HAP-1 (cell line): ENCODE measurements around the gene MLLT10.

Experiments used
- DNase-seq, 2 experiments: peaks; one replicate each; pipeline ENCODE4 v3.0.0-alpha.2; 2016 to 2020; ENCODE audit warnings: low spot score in 2 of 2
- H3K27me3 ChIP-seq: fragments of 250-450 bp; sonication (Bioruptor Pico); 2 replicates; pipeline ENCODE4 v1.5.1; 2020; ENCODE audit warnings: low read depth, mild to moderate bottlenecking, moderate library complexity
- H3K36me3 ChIP-seq: fragments of 250-450 bp; sonication (Bioruptor Pico); replicated peaks from 2 replicates; pipeline ENCODE4 v1.5.1; 2020; ENCODE audit warnings: mild to moderate bottlenecking
- H3K4me1 ChIP-seq: fragments of 250-450 bp; sonication (Bioruptor Pico); 2 replicates; pipeline ENCODE4 v1.5.1; 2020; ENCODE audit warnings: mild to moderate bottlenecking
- H3K4me3 ChIP-seq: fragments of 250-450 bp; sonication (Bioruptor Pico); 2 replicates; pipeline ENCODE4 v1.5.1; 2020; ENCODE audit warnings: mild to moderate bottlenecking, moderate library complexity
- H3K9me3 ChIP-seq: fragments of 250-450 bp; sonication (Bioruptor Pico); 2 replicates; pipeline ENCODE4 v1.5.1; 2020; ENCODE audit warnings: mild to moderate bottlenecking, moderate library complexity
- in situ Hi-C: fragments of 300-500 bp; cut with MboI; formaldehyde crosslinking; loops from 3 replicates; pipeline ENCODE4 v1.14.3; 2020; ENCODE audit warnings: low sequenced_read_pairs, inconsistent platforms, mixed read lengths

Gene MLLT10

DNA sequence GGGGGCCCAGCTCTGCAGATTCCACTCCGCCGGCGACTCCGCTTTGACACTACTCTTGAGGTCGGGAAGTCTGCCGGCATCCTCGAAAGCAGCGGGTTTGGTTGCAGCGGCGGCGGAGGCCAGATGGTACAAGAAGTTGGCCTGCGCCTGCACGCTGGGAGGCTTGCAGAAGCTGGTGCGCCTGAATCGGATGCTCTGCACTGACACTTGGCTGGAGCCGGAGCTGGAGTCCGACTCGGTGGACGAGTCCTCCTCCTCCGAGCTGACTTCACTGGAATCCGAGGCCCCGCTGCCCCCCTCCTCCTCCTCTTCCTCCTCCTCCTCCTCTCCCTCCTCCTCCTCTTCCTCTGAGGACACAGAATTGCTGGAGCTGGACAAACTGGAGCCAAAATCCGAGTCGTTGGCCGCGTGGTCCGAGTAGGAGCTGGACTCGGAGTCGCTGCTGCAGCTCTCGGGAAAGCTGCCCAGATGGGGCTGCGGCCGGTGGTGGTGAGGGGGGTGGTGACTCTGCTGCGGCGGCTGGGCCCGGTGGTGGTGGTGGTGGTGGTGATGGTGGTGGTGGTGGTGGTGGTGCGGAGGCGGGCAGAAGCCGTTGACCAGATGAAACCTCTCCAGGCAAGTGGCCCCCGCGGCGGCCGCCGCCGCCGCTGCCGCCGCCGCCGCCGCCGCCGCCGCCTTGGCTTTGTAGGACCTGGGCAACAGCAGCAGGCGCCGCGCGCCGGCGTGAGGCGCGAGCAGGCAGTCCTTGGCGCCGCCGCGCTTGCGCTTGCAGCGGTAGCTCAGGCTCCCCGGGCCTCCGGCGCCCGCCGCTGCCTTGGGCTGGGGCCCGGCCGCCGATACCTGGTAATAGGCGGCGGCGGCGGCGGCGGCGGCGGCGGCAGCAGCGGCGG is 17.5 kb upstream of the MLLT10 start:
- Histone ChIP-seq H3K4me3 (peak overlapping the region; percentile 47), H3K27me3 (no peaks in the 10 kb centered on the region), H3K9me3 (no peaks in the 10 kb centered on the region), H3K4me1 (peaks cover 51% of the 10 kb centered on the region), H3K36me3 (no peaks in the 10 kb centered on the region)
- in situ Hi-C loops, result no loop called here
- peak in 1 of 2 experiments; percentile 76 for DNase-seq

- Histone ChIP-seq H3K36me3 (no peaks in the 10 kb centered on the region), H3K4me1 (peaks cover 55% of the 10 kb centered on the region), H3K27me3 (no peaks in the 10 kb centered on the region), H3K4me3 (peak overlapping the region; percentile 35), H3K9me3 (no peaks in the 10 kb centered on the region)
- in situ Hi-C loops, result no loop called here
- peak; percentile 82 to 85 for DNase-seq
These were observed 16.6 kb upstream of the MLLT10 start for GRCh38 chr10:21517134-21518031.

DNA sequence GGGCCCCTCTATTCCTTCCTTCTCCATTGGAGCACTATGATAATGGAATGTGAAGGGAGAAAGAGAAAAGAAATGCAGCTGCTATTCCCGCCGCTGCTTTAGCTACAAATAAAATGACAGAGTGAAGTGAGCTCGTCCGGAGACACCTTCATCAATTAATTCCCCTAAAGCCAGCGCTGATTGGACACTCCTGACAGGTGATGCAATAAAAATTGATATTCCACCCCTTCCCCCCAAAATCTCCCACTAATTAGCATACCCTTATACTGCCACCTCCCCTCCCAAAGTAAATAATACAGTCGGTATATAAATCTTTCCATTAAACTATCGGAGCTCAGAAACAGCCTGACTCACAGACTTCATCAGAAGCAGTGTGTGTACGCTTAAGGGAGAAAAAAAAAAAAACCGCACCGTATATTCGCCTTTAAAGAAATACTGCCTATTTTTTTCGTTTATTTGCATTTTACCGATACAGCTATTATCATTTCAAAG is 15.8 kb upstream of the MLLT10 start:
- Histone ChIP-seq H3K4me1 (peaks cover 55% of the 10 kb centered on the region), H3K27me3 (no peaks in the 10 kb centered on the region), H3K9me3 (no peaks in the 10 kb centered on the region), H3K4me3 (peak overlapping the region; percentile 35), H3K36me3 (no peaks in the 10 kb centered on the region)
- in situ Hi-C loops, result no loop called here
- DNase-seq, result peak; percentile 56 to 57

GRCh38 chr10:21518641-21519396 is 15.2 kb upstream of the MLLT10 start:
- Histone ChIP-seq H3K27me3 (no peaks in the 10 kb centered on the region), H3K9me3 (no peaks in the 10 kb centered on the region), H3K4me3 (peak overlapping the region; percentile 35), H3K36me3 (no peaks in the 10 kb centered on the region), H3K4me1 (peaks cover 55% of the 10 kb centered on the region)
- peak; percentile 49 to 59 for DNase-seq
- in situ Hi-C loops, result no loop called here

- in situ Hi-C loops, result no loop called here
- H3K4me1 ChIP-seq, result peaks cover 56% of the 10 kb centered on the region
These were observed 14.6 kb upstream of the MLLT10 start for GRCh38 chr10:21519397-21519933.

DNA sequence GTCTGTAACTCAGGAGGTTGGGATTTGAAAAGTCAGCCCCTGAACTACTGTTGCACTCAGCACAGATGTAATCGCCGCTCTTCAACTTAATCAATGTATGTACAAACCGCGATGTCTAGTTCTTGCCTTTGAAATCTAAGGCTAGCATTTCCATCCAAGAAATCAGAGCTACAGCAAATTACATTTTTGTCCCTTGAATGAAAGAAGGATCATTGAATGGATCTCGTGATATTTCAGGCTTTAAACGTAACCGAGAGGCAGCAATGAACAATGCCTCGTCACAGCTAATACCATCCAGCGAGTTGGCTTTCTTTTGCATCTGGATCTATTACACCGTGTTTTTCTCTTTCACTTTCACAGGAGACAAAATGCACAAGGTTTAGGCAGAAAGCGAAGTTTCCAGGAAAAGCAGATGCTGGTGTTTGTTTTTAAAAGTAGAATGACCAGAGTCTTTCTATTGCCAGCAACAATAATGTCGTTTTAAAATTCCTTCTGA is 14.0 kb upstream of the MLLT10 start:
- in situ Hi-C loops, result no loop called here
- DNase-seq, result peak in 1 of 2 experiments; percentile 57
- no peaks in the 10 kb centered on the region for H3K36me3 ChIP-seq
- H3K4me3 ChIP-seq, result peak overlapping the region; percentile 15
- no peaks in the 10 kb centered on the region for H3K27me3 ChIP-seq
- peaks cover 53% of the 10 kb centered on the region for H3K4me1 ChIP-seq
- H3K9me3 ChIP-seq, result no peaks in the 10 kb centered on the region

More at GRCh38 chr10:21519397-21519933, 14.6 kb upstream of the MLLT10 start:
- Histone ChIP-seq H3K27me3 (no peaks in the 10 kb centered on the region), H3K4me3 (peak overlapping the region; percentile 35), H3K9me3 (no peaks in the 10 kb centered on the region), H3K36me3 (no peaks in the 10 kb centered on the region)
- no peak for DNase-seq

- Histone ChIP-seq H3K4me3 (no peak overlapping the region), H3K9me3 (no peaks in the 10 kb centered on the region), H3K4me1 (peaks cover 47% of the 10 kb centered on the region), H3K27me3 (no peaks in the 10 kb centered on the region), H3K36me3 (no peaks in the 10 kb centered on the region)
- in situ Hi-C loops, result no loop called here
- no peak for DNase-seq
These were observed 13.5 kb upstream of the MLLT10 start for GRCh38 chr10:21520509-21520908.

DNA sequence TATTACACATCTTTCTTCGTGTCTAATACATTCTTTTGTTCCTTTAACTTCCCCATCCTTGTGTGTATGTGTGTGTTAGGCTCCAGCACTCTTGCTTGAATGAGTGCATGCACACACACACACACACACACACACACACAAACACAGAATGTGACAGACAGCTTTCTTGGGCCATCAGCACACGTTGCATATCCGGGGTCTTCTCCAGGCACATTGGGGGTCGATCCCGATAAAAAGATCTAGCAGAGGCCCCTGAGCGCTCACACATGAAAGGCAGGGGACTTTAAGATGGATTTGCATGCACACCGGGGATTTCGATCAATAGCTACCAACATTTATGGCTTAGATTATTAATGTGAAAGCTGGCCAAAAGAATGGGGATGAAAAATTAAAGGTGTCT is 13.1 kb upstream of the MLLT10 start:
- DNase-seq, result no peak
- in situ Hi-C loops, result no loop called here
- H3K4me1 ChIP-seq, result peaks cover 43% of the 10 kb centered on the region
- no peaks in the 10 kb centered on the region for H3K27me3 ChIP-seq
- no peaks in the 10 kb centered on the region for H3K9me3 ChIP-seq
- H3K4me3 ChIP-seq, result no peak overlapping the region
- no peaks in the 10 kb centered on the region for H3K36me3 ChIP-seq

GRCh38 chr10:21521751-21522533 is 12.1 kb upstream of the MLLT10 start:
- Histone ChIP-seq H3K4me3 (no peak overlapping the region), H3K9me3 (no peaks in the 10 kb centered on the region), H3K27me3 (no peaks in the 10 kb centered on the region), H3K4me1 (peaks cover 42% of the 10 kb centered on the region), H3K36me3 (no peaks in the 10 kb centered on the region)
- in situ Hi-C loops, result no loop called here
- DNase-seq, result peak in 1 of 2 experiments; percentile 73

DNA sequence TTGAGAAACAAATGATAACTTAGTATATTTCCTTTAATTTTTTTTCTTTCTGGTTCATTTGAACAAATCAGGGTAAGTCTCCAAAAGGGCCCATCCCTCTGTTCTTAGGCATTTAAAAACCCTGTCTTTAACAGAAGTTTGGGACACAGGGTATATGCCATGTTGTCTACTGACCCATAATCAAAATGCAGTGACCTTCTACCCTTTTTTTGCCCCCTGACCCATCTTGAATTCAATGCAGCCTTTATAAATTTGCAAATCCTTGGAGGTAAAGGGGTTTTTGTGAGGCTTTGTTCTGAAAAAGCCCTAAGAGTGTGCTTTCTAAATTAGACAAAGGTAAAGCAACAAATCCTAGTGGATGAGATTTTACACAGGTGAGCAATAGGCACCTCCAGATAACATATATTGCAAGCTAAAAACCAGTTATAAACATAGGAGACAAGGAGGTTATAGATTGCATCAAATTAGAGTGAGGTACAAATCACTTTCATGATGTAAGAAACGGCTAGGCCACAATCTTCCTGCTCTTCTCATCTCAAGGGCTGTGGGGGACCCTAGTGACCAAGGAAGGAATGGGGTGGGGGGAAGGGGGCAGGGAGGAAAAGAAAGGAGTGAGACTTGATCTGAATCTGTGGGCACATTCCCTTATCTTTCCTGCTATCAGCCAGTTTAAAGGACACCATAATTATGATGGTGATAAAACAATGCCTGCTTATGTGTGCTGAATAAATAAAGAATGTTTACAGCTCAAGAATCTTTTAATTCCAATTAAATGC is 11.2 kb upstream of the MLLT10 start:
- Histone ChIP-seq H3K27me3 (no peaks in the 10 kb centered on the region), H3K4me3 (no peak overlapping the region), H3K36me3 (no peaks in the 10 kb centered on the region), H3K9me3 (no peaks in the 10 kb centered on the region), H3K4me1 (peaks cover 46% of the 10 kb centered on the region)
- in situ Hi-C loops, result no loop called here
- no peak for DNase-seq

DNA sequence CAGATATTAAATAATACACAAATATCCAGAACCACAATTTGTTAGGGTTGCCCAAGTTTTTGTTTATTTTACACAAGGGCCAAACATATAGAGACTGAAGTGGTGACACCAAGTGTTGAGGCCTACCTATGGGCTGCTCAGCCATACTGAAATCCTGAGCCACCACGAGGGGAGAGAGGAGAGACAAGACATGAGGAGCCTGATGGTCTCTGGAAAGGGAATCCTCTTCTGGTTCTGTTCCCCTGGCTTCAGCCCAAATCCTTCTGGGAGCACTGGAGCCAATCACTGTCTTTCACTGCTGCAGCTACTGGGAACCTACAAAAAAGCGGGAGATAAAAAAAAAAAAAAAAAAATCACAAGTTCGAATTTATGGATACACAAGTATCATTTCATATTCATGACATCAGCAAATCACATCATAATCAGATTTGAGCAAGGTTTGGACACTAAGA is 10.4 kb upstream of the MLLT10 start:
- in situ Hi-C loops, result no loop called here
- H3K27me3 ChIP-seq, result no peaks in the 10 kb centered on the region
- DNase-seq, result peak in 1 of 2 experiments; percentile 41
- H3K4me3 ChIP-seq, result no peak overlapping the region
- H3K4me1 ChIP-seq, result peaks cover 48% of the 10 kb centered on the region
- H3K36me3 ChIP-seq, result no peaks in the 10 kb centered on the region
- no peaks in the 10 kb centered on the region for H3K9me3 ChIP-seq

DNA sequence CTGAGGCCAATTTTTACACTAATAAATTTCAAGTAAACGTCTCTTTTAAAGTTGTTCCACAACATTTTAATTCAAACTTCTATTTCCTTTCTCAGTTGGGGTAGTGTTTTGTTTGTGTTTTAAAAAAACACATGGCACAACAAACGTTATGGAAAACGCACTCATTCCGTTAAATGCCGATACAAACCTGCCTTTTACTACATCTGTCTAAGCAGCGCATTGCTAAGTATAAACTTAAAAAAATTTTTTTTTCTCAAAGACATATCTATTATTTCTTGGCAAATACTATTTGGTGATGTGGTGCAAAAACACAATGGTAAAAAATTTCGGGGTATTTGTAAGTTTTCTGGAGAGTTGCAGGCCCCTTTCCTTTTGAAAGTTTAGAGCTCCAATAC is 9.9 kb upstream of the MLLT10 start:
- no peak for DNase-seq
- Histone ChIP-seq H3K4me3 (peak overlapping the region; percentile 42; the same call in 1 of the 2 replicates), H3K4me1 (peaks cover 47% of the 10 kb centered on the region), H3K36me3 (no peaks in the 10 kb centered on the region), H3K9me3 (no peaks in the 10 kb centered on the region), H3K27me3 (no peaks in the 10 kb centered on the region)
- in situ Hi-C loops, result no loop called here
